Body of pancreas (tissue), 4 donors: ENCODE measurements around the gene SPTSSA.

Experiments used
- CTCF ChIP-seq, 7 experiments: fragments of 450-650 bp in 4 of 7; fragments of 200-600 bp in 3 of 7; sonication (generic) in 3 of 7; IDR thresholded peaks; one replicate each; pipeline ENCODE4 v1.5.1; 2016 to 2019; ENCODE audit warnings: antibody characterized with exemption in 7 of 7
- POLR2A ChIP-seq, 3 donors: fragments of 450-650 bp; IDR thresholded peaks; one replicate each; pipeline ENCODE4 v1.6.1; 2016; ENCODE audit warnings: antibody characterized with exemption in 3 of 3, mild to moderate bottlenecking in 2 of 3

GRCh38 chr14:34507884-34508283, 45.8 kb upstream of the SPTSSA start:
- TF ChIP-seq POLR2A (IDR thresholded peaks at IDR 0.05) (no peak), CTCF (IDR thresholded peaks at IDR 0.05) (no peak)
